Measurements from ENCODE around the gene WFIKKN1.

- no peak for TF ChIP-seq CTCF (IDR thresholded peaks at IDR 0.05; ENCODE audit: low read depth, low read length, poor library complexity, severe bottlenecking)
- TF ChIP-seq EZH2phosphoT487 (IDR thresholded peaks at IDR 0.05; ENCODE audit: borderline replicate concordance, low read length): no peak
Observed at GRCh38 chr16:583470-583814, 47.3 kb upstream of the WFIKKN1 start.
